Measurements from ENCODE around the gene UNC13A. TPM values are rescaled to one million over a fixed set of nuclear protein-coding genes. Genes with fewer than 3 reads are reported as not detected.

Gene UNC13A
- total and polyA plus RNA-seq, 2 of the 8 experiments (the other 6 are each of a cell fraction or from before 2014, with no cell fraction given), result 13.1 to 47.6 TPM

- no peak overlapping the region for H2AFZ ChIP-seq (ENCODE audit: low read length)
- H3K79me1 ChIP-seq (ENCODE audit: low read depth, low read length), result no peaks in the 10 kb centered on the region
- H3K4me1 ChIP-seq (replicated peaks in 1 of 4; ENCODE audit: control insufficient read depth in 3 of 4, insufficient read depth in 4 of 4, low read length in 3 of 4), result peaks cover 2 to 6% (median 4%) of the 10 kb centered on the region in 4 experiments
- no peak overlapping the region for H4K91ac ChIP-seq (replicated peaks; ENCODE audit: insufficient read length, low read length)
- no peak overlapping the region for H4K8ac ChIP-seq (ENCODE audit: extremely low read depth, insufficient read depth, low read length)
- peak; percentile 25; the same call in 1 of the 2 replicates for TF ChIP-seq TEAD4 (IDR thresholded peaks at IDR 0.05; ENCODE audit: low read depth, low read length)
- no peak for TF ChIP-seq RAD21 (IDR thresholded peaks at IDR 0.05 in 1 of 2, conservative IDR thresholded peaks at IDR 0.05 in 1 of 2; ENCODE audit: low read depth in 2 of 2, low read length in 2 of 2)
- H3K18ac ChIP-seq (ENCODE audit: extremely low read depth, low read length), result no peak overlapping the region
- H3K4ac ChIP-seq (replicated peaks; ENCODE audit: insufficient read length, low read depth, low read length), result no peak overlapping the region
- FAIRE-seq (no peak), DNase-seq (ENCODE audit: low read depth in 1 of 2, low spot score in 2 of 2) (no peak)
- H2BK12ac ChIP-seq (ENCODE audit: low read depth, low read length), result no peak overlapping the region
- 82% methylated on average over 4 of the region's 4 CpGs; no CpG with 5 or more reads in 1 of the 2 experiments for WGBS, 2 experiments (ENCODE audit: extremely low coverage in 1 of 2, insufficient coverage in 1 of 2, insufficient read length in 1 of 2, insufficient replicate concordance in 2 of 2, low coverage in 1 of 2, low lambda C conversion rate in 2 of 2, missing lambda C conversion rate in 1 of 2)
- H3K79me2 ChIP-seq (ENCODE audit: control insufficient read depth in 1 of 2, insufficient read depth in 2 of 2, low read length in 2 of 2), result 0 out of 4 replicates have a peak, but pooled peaks cover 0 to 2% of the 10 kb centered on the region in 2 experiments
- H2BK120ac ChIP-seq (replicated peaks; ENCODE audit: low read depth, low read length), result no peak overlapping the region
- no peak overlapping the region for H2BK5ac ChIP-seq (ENCODE audit: low read depth, low read length)
- no peak overlapping the region for H2BK20ac ChIP-seq (ENCODE audit: low read length)
- no peak overlapping the region for H4K5ac ChIP-seq (ENCODE audit: insufficient read length, low read depth, low read length)
- H3K4me2 ChIP-seq (ENCODE audit: insufficient read depth in 1 of 2, low read depth in 2 of 2, low read length in 2 of 2), result no peak overlapping the region
- peaks cover 5% of the 10 kb centered on the region for H3K23me2 ChIP-seq (ENCODE audit: low read depth, low read length)
- H3K14ac ChIP-seq (ENCODE audit: insufficient read length), result no peak overlapping the region
- no peaks in the 10 kb centered on the region for H3K36me3 ChIP-seq (ENCODE audit: control insufficient read depth in 2 of 4, insufficient read depth in 4 of 4, low read length in 3 of 4)
- no peak overlapping the region for H3K23ac ChIP-seq (ENCODE audit: insufficient read length)
- no peak overlapping the region for H3K56ac ChIP-seq (replicated peaks; ENCODE audit: insufficient read length, low read depth, low read length)
- H2AK5ac ChIP-seq (ENCODE audit: low read depth, low read length), result no peak overlapping the region
- H3K27me3 ChIP-seq (replicated peaks in 1 of 4; ENCODE audit: control insufficient read depth in 3 of 4, extremely low read depth in 1 of 4, insufficient read depth in 3 of 4, low read length in 3 of 4), result no peaks in the 10 kb centered on the region
- no peak overlapping the region for H3K9ac ChIP-seq (replicated peaks in 1 of 4; ENCODE audit: extremely low read depth in 1 of 4, low read depth in 3 of 4, low read length in 3 of 4)
- no peak overlapping the region for H3K4me3 ChIP-seq (ENCODE audit: extremely low read depth in 1 of 4, insufficient read depth in 2 of 4, low read depth in 3 of 4, low read length in 4 of 4)
- no peaks in the 10 kb centered on the region for H4K20me1 ChIP-seq (replicated peaks in 1 of 2; ENCODE audit: control insufficient read depth in 1 of 2, insufficient read depth in 2 of 2, low read length in 2 of 2)
- H3K27ac ChIP-seq (ENCODE audit: low read depth, low read length), result no peak overlapping the region
- CTCF ChIA-PET (ENCODE audit: partially characterized antibody), result interaction anchor here (0.7 to 4.1 kb wide), 5 partner anchors 10 to 1960 kb away, joined by 3 to 24 read pairs (median 3); no protein-coding TSS in a partner anchor
- POLR2A ChIA-PET (ENCODE audit: partially characterized antibody), result interaction anchor here (0.7 to 1.6 kb wide), 4 partner anchors 11 to 28 kb away, joined by 3 to 4 read pairs (median 3); partner anchors contain the start of gene MAP1S
- H2BK15ac ChIP-seq (ENCODE audit: low read length), result no peak overlapping the region
- no peaks in the 10 kb centered on the region for H3K9me3 ChIP-seq (ENCODE audit: insufficient read depth in 2 of 2, low read depth in 1 of 2, low read length in 1 of 2)
Observed at GRCh38 chr19:17692566-17692965, 4.4 kb upstream of the UNC13A start.
